H1 (cell line): Measurements from ENCODE around the gene KHSRP. TPM values are rescaled to one million over a fixed set of nuclear protein-coding genes. Genes with fewer than 3 reads are reported as not detected.

Experiments
- CTCF ChIA-PET: fragments of 300-600 bp; sonication (Branson Sonifier 250); formaldehyde crosslinking; loops from one replicate; lab custom pipeline; 2021; ENCODE audit not compliant: partially characterized antibody; lab: Charles Lee
- POLR2A ChIA-PET: fragments of 300-600 bp; sonication (Branson Sonifier 250); formaldehyde crosslinking; loops from one replicate; lab custom pipeline; 2021; ENCODE audit warnings: inconsistent platforms; ENCODE audit not compliant: partially characterized antibody; lab: Charles Lee
- DNase-seq, 2 experiments: peaks; one replicate each; pipeline versions ENCODE4 v3.0.0 to v3.0.0-alpha.2; 2010 to 2022; ENCODE audit warnings: low spot score in 2 of 2, low read depth in 1 of 2, mixed read lengths in 1 of 2
- FAIRE-seq: peaks from 2 replicates; lab custom pipeline; 2011; peaks lifted over from hg19 to GRCh38; lab: Jason Lieb, UNC
- H2AFZ ChIP-seq: 2 replicates; pipeline ENCODE4 v1.8.1; 2012; ENCODE audit warnings: low read length, inconsistent platforms
- H2AK5ac ChIP-seq: 2 replicates; pipeline ENCODE4 v1.6.1; 2013; ENCODE audit warnings: low read depth, low read length
- H2BK120ac ChIP-seq: replicated peaks from 2 replicates; pipeline ENCODE3; 2013; ENCODE audit warnings: low read depth, low read length, inconsistent platforms
- H2BK12ac ChIP-seq: 2 replicates; pipeline ENCODE4 v1.6.1; 2013; ENCODE audit warnings: low read depth, low read length
- H2BK15ac ChIP-seq: 2 replicates; pipeline ENCODE4 v1.6.1; 2013; ENCODE audit warnings: low read length
- H2BK20ac ChIP-seq: 2 replicates; pipeline ENCODE4 v1.6.1; 2013; ENCODE audit warnings: low read length
- H2BK5ac ChIP-seq: 2 replicates; pipeline ENCODE4 v1.6.1; 2013; ENCODE audit warnings: low read depth, low read length
- H3K14ac ChIP-seq: 2 replicates; pipeline ENCODE4 v1.6.1; 2013; ENCODE audit warnings: inconsistent platforms; ENCODE audit not compliant: insufficient read length
- H3K18ac ChIP-seq: 2 replicates; pipeline ENCODE4 v1.6.1; 2013; ENCODE audit warnings: low read length; ENCODE audit errors: extremely low read depth
- H3K23ac ChIP-seq: 2 replicates; pipeline ENCODE4 v1.6.1; 2013; ENCODE audit warnings: inconsistent platforms; ENCODE audit not compliant: insufficient read length
- H3K23me2 ChIP-seq: 2 replicates; pipeline ENCODE4 v1.6.1; 2013; ENCODE audit warnings: low read depth, low read length
- H3K27ac ChIP-seq: 2 replicates; pipeline ENCODE4 v1.6.1; 2011; ENCODE audit warnings: low read depth, low read length, inconsistent platforms
- H3K27me3 ChIP-seq, 4 experiments: replicated peaks in 1 of 4; 1 replicate in 1 of 4; 2 replicates in 3 of 4; pipeline versions ENCODE4 v1.6.1 to v1.8.1; 2011 to 2013; ENCODE audit warnings: low read length in 3 of 4, mild to moderate bottlenecking in 3 of 4, inconsistent platforms in 2 of 4, mixed read lengths in 2 of 4, moderate library complexity in 1 of 4; ENCODE audit not compliant: control insufficient read depth in 3 of 4, insufficient read depth in 3 of 4; ENCODE audit errors: extremely low read depth in 1 of 4
- H3K36me3 ChIP-seq, 4 experiments: 2 replicates each; pipeline versions ENCODE4 v1.6.1 to v1.8.1; 2011 to 2013; ENCODE audit warnings: mild to moderate bottlenecking in 4 of 4, low read length in 3 of 4, moderate library complexity in 2 of 4, control low read depth in 1 of 4, inconsistent platforms in 1 of 4; ENCODE audit not compliant: insufficient read depth in 4 of 4, control insufficient read depth in 2 of 4
- H3K4ac ChIP-seq: replicated peaks from 2 replicates; pipeline ENCODE3; 2013; ENCODE audit warnings: low read length, low read depth, mixed read lengths, inconsistent platforms; ENCODE audit not compliant: insufficient read length
- H3K4me1 ChIP-seq, 4 experiments: replicated peaks in 1 of 4; 1 replicate in 1 of 4; 2 replicates in 3 of 4; pipeline versions ENCODE4 v1.6.1 to v1.8.1; 2011 to 2013; ENCODE audit warnings: low read length in 3 of 4, inconsistent platforms in 2 of 4, mixed read lengths in 1 of 4; ENCODE audit not compliant: insufficient read depth in 4 of 4, control insufficient read depth in 3 of 4
- H3K4me2 ChIP-seq, 2 experiments: 2 replicates each; pipeline versions ENCODE4 v1.6.1 to v1.8.1; 2011 to 2013; ENCODE audit warnings: low read depth in 2 of 2, low read length in 2 of 2, control low read depth in 1 of 2, inconsistent platforms in 1 of 2, mild to moderate bottlenecking in 1 of 2; ENCODE audit not compliant: insufficient read depth in 1 of 2
- H3K4me3 ChIP-seq, 4 experiments: fragments of 200-600, 300-600 bp in 1 of 4; sonication (generic), shearing (Covaris generic), sonication (Bioruptor Twin) in 1 of 4; 2 replicates each; pipeline versions ENCODE4 v1.5.1 to v1.8.1; 2011 to 2016; ENCODE audit warnings: low read length in 4 of 4, low read depth in 3 of 4, control low read depth in 2 of 4, inconsistent platforms in 2 of 4, mild to moderate bottlenecking in 2 of 4, mixed read lengths in 1 of 4, moderate library complexity in 1 of 4; ENCODE audit not compliant: insufficient read depth in 2 of 4; ENCODE audit errors: extremely low read depth in 1 of 4
- H3K56ac ChIP-seq: replicated peaks from 2 replicates; pipeline ENCODE3; 2013; ENCODE audit warnings: low read depth, mild to moderate bottlenecking, mixed read lengths, low read length, inconsistent platforms; ENCODE audit not compliant: insufficient read length
- H3K79me1 ChIP-seq: 2 replicates; pipeline ENCODE4 v1.6.1; 2013; ENCODE audit warnings: low read depth, low read length, control low read depth
- H3K79me2 ChIP-seq, 2 experiments: 2 replicates each; pipeline versions ENCODE4 v1.6.1 to v1.8.1; 2012 to 2013; ENCODE audit warnings: low read length in 2 of 2, mild to moderate bottlenecking in 2 of 2, inconsistent platforms in 1 of 2; ENCODE audit not compliant: insufficient read depth in 2 of 2, control insufficient read depth in 1 of 2
- H3K9ac ChIP-seq, 4 experiments: replicated peaks in 1 of 4; 1 replicate in 1 of 4; 2 replicates in 3 of 4; pipeline versions ENCODE4 v1.6.1 to v1.8.1; 2011 to 2013; ENCODE audit warnings: low read depth in 3 of 4, low read length in 3 of 4, control low read depth in 2 of 4, mild to moderate bottlenecking in 2 of 4, moderate library complexity in 2 of 4, inconsistent platforms in 1 of 4; ENCODE audit errors: extremely low read depth in 1 of 4
- H3K9me3 ChIP-seq, 2 experiments: 2 replicates each; pipeline versions ENCODE4 v1.6.1 to v1.8.1; 2012 to 2013; ENCODE audit warnings: mild to moderate bottlenecking in 2 of 2, moderate library complexity in 2 of 2, control low read depth in 1 of 2, inconsistent platforms in 1 of 2, low read depth in 1 of 2, low read length in 1 of 2, mixed read lengths in 1 of 2; ENCODE audit not compliant: insufficient read depth in 2 of 2
- H4K20me1 ChIP-seq, 2 experiments: replicated peaks in 1 of 2; 2 replicates each; pipeline versions ENCODE3 to v1.8.1; 2011 to 2013; ENCODE audit warnings: inconsistent platforms in 2 of 2, low read length in 2 of 2, mild to moderate bottlenecking in 1 of 2; ENCODE audit not compliant: insufficient read depth in 2 of 2, control insufficient read depth in 1 of 2
- H4K5ac ChIP-seq: 2 replicates; pipeline ENCODE4 v1.6.1; 2013; ENCODE audit warnings: low read length, low read depth, mixed read lengths, inconsistent platforms; ENCODE audit not compliant: insufficient read length
- H4K8ac ChIP-seq: 2 replicates; pipeline ENCODE4 v1.8.0; 2013; ENCODE audit warnings: mild to moderate bottlenecking, moderate library complexity, low read length, inconsistent platforms; ENCODE audit not compliant: insufficient read depth; ENCODE audit errors: extremely low read depth
- H4K91ac ChIP-seq: replicated peaks from 2 replicates; pipeline ENCODE3; 2013; ENCODE audit warnings: low read length, mixed read lengths, inconsistent platforms; ENCODE audit not compliant: insufficient read length
- NRF1 ChIP-seq: IDR thresholded peaks from 2 replicates; pipeline ENCODE4 v1.6.1; 2011; ENCODE audit warnings: mild to moderate bottlenecking, low read depth, low read length, improper control_type of control experiment
- SP4 ChIP-seq: IDR thresholded peaks from 2 replicates; pipeline ENCODE4 v1.6.1; 2012; ENCODE audit warnings: low read length, inconsistent platforms
- WGBS, 2 experiments: shearing (Covaris generic) in 1 of 2; methylation state at CpG; one replicate each; pipeline versions ENCODE4 v1.1.6 to v1.1.7; 2013 to 2015; ENCODE audit warnings: low lambda C conversion rate in 2 of 2, mixed read lengths in 2 of 2, inconsistent platforms in 1 of 2, low coverage in 1 of 2, missing lambda C conversion rate in 1 of 2; ENCODE audit not compliant: insufficient replicate concordance in 2 of 2, insufficient coverage in 1 of 2, insufficient read length in 1 of 2; ENCODE audit errors: extremely low coverage in 1 of 2, missing lambda C conversion rate in 1 of 2; 5-methylcytosine and 5-hydroxymethylcytosine counted together
- polyA plus RNA-seq, 7 experiments: library from polyadenylated mRNA; depleted of rRNA in 3 of 7; stranded (reverse) in 5 of 7; unstranded in 2 of 7; fragments of >200 nt in 5 of 7; fragments of 200-250 nt in 2 of 7; gene quantifications; 1 replicate in 5 of 7; 2 replicates in 1 of 7; 4 replicates in 1 of 7; pipeline versions ENCODE4 v1.2.1 to v1.2.3, GENCODE V29; 2011 to 2013; ENCODE audit warnings: missing spikeins in 2 of 7, mixed read lengths in 2 of 7
- total RNA-seq: library from RNA; stranded (reverse); fragmentation: NEBNext Ultra II Directional; extraction: Animal tissue kit (Norgen Biotek cat#: 25700); gene quantifications from 2 replicates; pipeline ENCODE4 v1.2.1, GENCODE V29; 2021

KHSRP gene
- total and polyA plus RNA-seq, 2 of the 8 experiments (the other 6 are each of a cell fraction or from before 2014, with no cell fraction given): 143 to 573 TPM

- Histone ChIP-seq H3K23ac (no peak overlapping the region), H3K4me3 (no peak overlapping the region), H3K27me3 (peaks cover 0 to 6% (median 0%) of the 10 kb centered on the region in 4 experiments; a peak in 2 of 7 replicates), H4K5ac (no peak overlapping the region), H3K9ac (no peak overlapping the region), H3K18ac (no peak overlapping the region), H3K79me1 (no peaks in the 10 kb centered on the region), H3K4me1 (no peaks in the 10 kb centered on the region), H3K14ac (no peak overlapping the region), H2BK20ac (no peak overlapping the region), H3K4me2 (no peak overlapping the region), H2BK15ac (no peak overlapping the region), H3K79me2 (no peaks in the 10 kb centered on the region), H2BK12ac (0 out of 2 replicates have a peak overlapping the region, but pooled peaks have one; percentile 39), H3K36me3 (no peaks in the 10 kb centered on the region), H3K4ac (no peak overlapping the region), H2AFZ (no peak overlapping the region), H3K9me3 (peaks cover 0 to 5% of the 10 kb centered on the region in 2 experiments; a peak in 2 of 4 replicates), H4K91ac (no peak overlapping the region), H2AK5ac (no peak overlapping the region), H3K27ac (no peak overlapping the region), H4K8ac (no peak overlapping the region), H3K23me2 (no peaks in the 10 kb centered on the region), H4K20me1 (no peaks in the 10 kb centered on the region), H3K56ac (no peak overlapping the region), H2BK120ac (no peak overlapping the region), H2BK5ac (no peak overlapping the region)
- DNase-seq: no peak
- ChIA-PET CTCF (no interaction called here), POLR2A (no interaction called here)
- FAIRE-seq: no peak
- 69 to 77% methylated on average over 1 to 17 of the region's 20 CpGs for WGBS, 2 experiments
- TF ChIP-seq SP4: no peak
- no peak for TF ChIP-seq NRF1
These were observed 5.0 kb upstream of the KHSRP start for GRCh38 chr19:6429419-6430221.
